PFSK-1 (cell line): Measurements from ENCODE around the gene AGBL3.

ENCODE experiments used
- FOXP2 ChIP-seq: optimal IDR thresholded peaks from 2 replicates; pipeline ENCODE3; 2011; ENCODE audit warnings: borderline replicate concordance, control low read depth, inconsistent platforms; ENCODE audit not compliant: insufficient read depth; ENCODE audit errors: extremely low read length, extremely low read depth
- POLR2AphosphoS5 ChIP-seq: IDR thresholded peaks from 2 replicates; pipeline ENCODE4 v1.6.1; 2012; ENCODE audit warnings: low read depth, mild to moderate bottlenecking, control low read depth, low read length, moderate library complexity
- REST ChIP-seq, 2 experiments: IDR thresholded peaks; 2 replicates each; pipeline versions ENCODE4 v1.6.1 to v1.8.0; 2011 to 2012; ENCODE audit warnings: low read depth in 2 of 2, low read length in 2 of 2, control low read depth in 1 of 2, inconsistent platforms in 1 of 2, mild to moderate bottlenecking in 1 of 2, moderate library complexity in 1 of 2; ENCODE audit not compliant: insufficient read depth in 1 of 2
- SIN3A ChIP-seq: IDR thresholded peaks from 2 replicates; pipeline ENCODE4 v1.6.1; 2012; ENCODE audit warnings: mild to moderate bottlenecking, low read length, moderate library complexity, borderline replicate concordance; ENCODE audit not compliant: insufficient read depth
- TAF1 ChIP-seq: IDR thresholded peaks from 2 replicates; pipeline ENCODE4 v1.6.1; 2012; ENCODE audit warnings: low read length, control low read depth, borderline replicate concordance; ENCODE audit not compliant: insufficient read depth

The AGBL3 gene

GRCh38 chr7:135035252-135035651, 48.9 kb downstream of the AGBL3 start:
- TF ChIP-seq TAF1: no peak
- no peak for TF ChIP-seq FOXP2
- no peak for TF ChIP-seq SIN3A
- TF ChIP-seq REST (IDR thresholded peaks at IDR 0.05; ENCODE audit: insufficient read depth in 1 of 2, low read depth in 2 of 2, low read length in 2 of 2): no peak
- no peak for TF ChIP-seq POLR2AphosphoS5

GRCh38 chr7:135074096-135074495, 87.8 kb downstream of the AGBL3 start:
- TF ChIP-seq REST (IDR thresholded peaks at IDR 0.05; ENCODE audit: insufficient read depth in 1 of 2, low read depth in 2 of 2, low read length in 2 of 2) (no peak), FOXP2 (no peak), SIN3A (no peak), POLR2AphosphoS5 (no peak), TAF1 (no peak)

- no peak for TF ChIP-seq FOXP2
- TF ChIP-seq REST (IDR thresholded peaks at IDR 0.05; ENCODE audit: insufficient read depth in 1 of 2, low read depth in 2 of 2, low read length in 2 of 2): no peak
- TF ChIP-seq POLR2AphosphoS5: no peak
- no peak for TF ChIP-seq TAF1
Measured at GRCh38 chr7:135074531-135074930, 88.2 kb downstream of the AGBL3 start.

GRCh38 chr7:135075716-135076115, 89.4 kb downstream of the AGBL3 start:
- TF ChIP-seq POLR2AphosphoS5 (no peak), TAF1 (no peak), FOXP2 (no peak), REST (IDR thresholded peaks at IDR 0.05; ENCODE audit: insufficient read depth in 1 of 2, low read depth in 2 of 2, low read length in 2 of 2) (no peak), SIN3A (no peak)

- TF ChIP-seq FOXP2 (no peak), TAF1 (no peak), POLR2AphosphoS5 (no peak), REST (IDR thresholded peaks at IDR 0.05; ENCODE audit: insufficient read depth in 1 of 2, low read depth in 2 of 2, low read length in 2 of 2) (no peak), SIN3A (no peak)
Measured at GRCh38 chr7:135076882-135077281, 90.6 kb downstream of the AGBL3 start.
